ENCODE data around the gene LIM2.

Gene LIM2

GRCh38 chr19:51365965-51366388 lies 21.8 kb downstream of the LIM2 start, which contains the start of gene ETFB:
Gene ETFB (minus strand): TSS chr19:51366388. CDS start chr19:51366326, 62 bp downstream.
- H3K4me3 ChIP-seq (ENCODE audit: low read length), result peak within 1 kb of the TSS; percentile 78
- DNase-seq (ENCODE audit: low read depth), result no peak
- TF ChIP-seq CTCF (IDR thresholded peaks at IDR 0.05; ENCODE audit: insufficient read depth, low read depth, low read length, missing control alignments), result no peak

GRCh38 chr19:51365211-51365964 lies 22.4 kb downstream of the LIM2 start:
- H3K4me3 ChIP-seq (ENCODE audit: low read length), result peak overlapping the region; percentile 78
- TF ChIP-seq CTCF (IDR thresholded peaks at IDR 0.05; ENCODE audit: insufficient read depth, low read depth, low read length, missing control alignments), result no peak
- DNase-seq (ENCODE audit: low read depth), result peak; percentile 39

DNA sequence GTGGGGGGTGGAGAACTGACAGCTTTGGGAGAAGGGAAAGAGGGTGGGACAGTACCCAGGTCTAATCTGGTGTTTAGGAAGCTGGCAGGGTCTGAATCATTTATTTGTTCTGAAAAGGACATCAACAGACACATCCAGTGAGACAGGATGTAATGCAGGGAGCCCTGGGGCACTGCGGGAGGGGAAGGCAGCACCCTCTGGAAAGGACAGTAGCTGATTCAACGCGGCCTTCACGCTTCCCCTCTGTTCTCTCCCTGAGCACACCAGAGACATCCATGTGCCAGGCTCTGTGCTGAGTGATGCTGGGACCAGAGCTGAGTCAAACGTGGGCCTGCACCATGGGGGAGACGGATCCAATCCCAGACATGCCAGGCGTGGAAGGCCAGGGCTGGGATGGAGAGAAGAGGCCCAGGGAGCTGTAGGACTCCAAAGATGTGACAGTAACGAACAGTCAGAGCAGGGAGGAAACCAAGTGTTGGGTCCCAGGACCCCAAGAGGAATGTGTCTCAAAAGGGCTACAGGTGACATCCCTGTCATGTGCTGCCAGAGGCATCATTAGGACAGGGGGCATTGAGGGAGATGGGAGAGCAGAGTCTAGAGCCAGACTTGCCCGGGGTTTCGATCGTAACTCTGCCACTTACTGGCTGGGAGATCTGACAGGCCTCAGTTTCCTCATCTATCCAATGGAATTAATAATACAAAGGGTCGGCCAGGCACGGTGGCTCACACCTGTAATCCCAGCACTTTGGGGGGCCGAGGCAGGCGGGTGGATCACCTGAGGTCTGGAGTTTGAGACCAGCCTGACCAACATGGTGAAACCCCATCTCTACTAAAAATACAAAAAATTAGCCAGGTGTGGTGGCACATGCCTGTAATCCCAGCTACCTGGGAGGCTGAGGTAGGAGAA lies 23.3 kb downstream of the LIM2 start:
- DNase-seq (ENCODE audit: low read depth), result peak; percentile 73
- no peak for TF ChIP-seq CTCF (IDR thresholded peaks at IDR 0.05; ENCODE audit: insufficient read depth, low read depth, low read length, missing control alignments)
- H3K4me3 ChIP-seq (ENCODE audit: low read length), result no peak overlapping the region

GRCh38 chr19:51361239-51361638 lies 26.5 kb downstream of the LIM2 start:
- TF ChIP-seq CTCF (IDR thresholded peaks at IDR 0.05; ENCODE audit: insufficient read depth, low read depth, low read length, missing control alignments), result no peak
- no peak for DNase-seq (ENCODE audit: low read depth)

GRCh38 chr19:51359294-51359693 lies 28.5 kb downstream of the LIM2 start:
- no peak overlapping the region for H3K4me3 ChIP-seq (ENCODE audit: low read length)
- peak; percentile 89 for DNase-seq (ENCODE audit: low read depth)
- no peak for TF ChIP-seq CTCF (IDR thresholded peaks at IDR 0.05; ENCODE audit: insufficient read depth, low read depth, low read length, missing control alignments)

More at GRCh38 chr19:51361239-51361638, 26.5 kb downstream of the LIM2 start:
- no peak overlapping the region for H3K4me3 ChIP-seq (ENCODE audit: low read length)

GRCh38 chr19:51357952-51358351 lies 29.8 kb downstream of the LIM2 start:
- H3K4me3 ChIP-seq (ENCODE audit: low read length), result no peak overlapping the region
- DNase-seq (ENCODE audit: low read depth), result no peak
- no peak for TF ChIP-seq CTCF (IDR thresholded peaks at IDR 0.05; ENCODE audit: insufficient read depth, low read depth, low read length, missing control alignments)
